ENCODE data around the gene URM1. TPM values are rescaled to one million over a fixed set of nuclear protein-coding genes. Genes with fewer than 3 reads are reported as not detected.
"Not testable (repeated sequence)": the region's sequence is repeated elsewhere in the genome, so short reads cannot be mapped to it uniquely, and the experiment has no call there.

Gene URM1
- polyA plus RNA-seq, 3 donors: 54.6 to 62.9 (median 55.4) TPM

DNA sequence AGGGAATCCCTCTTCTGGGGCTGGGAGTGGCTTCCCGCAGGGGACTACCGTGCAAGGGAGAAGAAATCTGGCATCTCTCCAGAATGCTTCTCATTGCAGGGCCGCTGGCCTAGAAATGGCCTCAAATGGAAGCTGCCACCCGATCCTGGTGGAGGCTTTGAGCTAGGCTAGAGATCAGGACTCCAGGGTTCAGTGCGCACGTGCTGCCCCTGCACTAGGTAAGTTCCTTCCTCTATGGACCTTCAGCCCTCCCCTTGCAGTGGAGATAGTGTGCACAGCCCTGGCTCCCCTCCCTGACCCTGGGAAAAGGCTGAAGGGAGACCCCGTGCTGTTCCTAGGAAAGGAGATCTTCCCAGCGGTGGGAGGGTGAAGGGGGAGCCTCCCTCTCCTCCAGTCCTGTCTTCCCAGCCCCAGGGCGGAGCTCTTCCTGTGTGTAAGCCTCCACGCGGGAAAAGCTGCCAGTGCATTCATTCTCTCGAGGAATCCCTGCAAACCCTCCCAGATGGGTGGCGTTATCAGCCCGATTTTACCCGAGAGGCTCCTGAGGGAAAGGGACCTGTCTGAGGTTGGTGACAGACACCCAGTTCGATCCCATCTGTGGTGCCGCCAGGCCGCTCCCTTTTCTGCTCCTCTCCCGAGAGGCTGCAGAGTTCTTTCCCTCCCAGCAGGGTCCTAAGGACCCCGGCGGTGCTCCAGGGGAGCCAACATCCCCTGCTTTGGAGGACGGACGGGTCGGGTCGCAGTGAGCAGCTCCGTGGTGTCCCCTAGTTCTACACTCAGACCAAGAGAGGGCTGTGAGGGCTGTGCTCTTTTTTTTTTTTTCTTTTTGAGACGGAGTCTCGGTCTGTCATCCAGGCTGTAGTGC, 48.1 kb downstream of the URM1 start:
- DNase-seq (ENCODE audit: extremely low read depth in 1 of 11, low read depth in 9 of 11, low spot score in 4 of 11): no peak

DNA sequence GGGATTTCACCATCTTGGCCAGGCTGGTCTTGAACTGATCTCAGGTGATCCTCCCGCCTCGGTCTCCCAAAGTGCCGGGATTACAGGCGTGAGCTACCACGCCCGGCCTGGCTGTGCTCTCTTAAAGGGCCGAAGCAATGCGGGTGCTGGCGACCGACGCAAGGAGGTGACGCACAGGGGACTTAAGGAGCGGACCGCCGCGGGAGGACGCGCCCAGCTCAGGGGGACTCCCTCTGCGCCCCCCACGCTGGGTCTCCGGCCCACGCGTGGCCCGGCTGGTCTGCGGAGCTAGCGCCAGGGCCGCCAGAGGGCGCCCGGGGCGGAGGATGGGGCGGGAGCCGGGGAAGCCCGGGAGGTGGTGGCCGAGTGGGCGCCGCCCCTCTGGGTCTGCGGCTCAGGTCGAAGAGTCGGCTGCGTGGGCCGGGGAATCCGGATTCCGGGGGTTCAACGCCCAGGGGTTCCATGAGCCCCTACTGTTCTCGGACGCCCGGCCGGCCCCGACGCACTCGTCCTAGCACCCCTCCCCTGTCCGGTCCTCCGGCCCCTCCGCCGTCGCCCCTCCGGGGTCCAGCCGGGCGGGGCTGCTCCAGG, 49.0 kb downstream of the URM1 start:
- DNase-seq (ENCODE audit: extremely low read depth in 1 of 11, low read depth in 9 of 11, low spot score in 4 of 11): peak in 8 of 11 donors; percentile 52 to 75 (median 70)

- DNase-seq (ENCODE audit: extremely low read depth in 1 of 11, low read depth in 9 of 11, low spot score in 4 of 11): peak in 5 of 11 donors; percentile 43 to 63 (median 57)
Observed at GRCh38 chr9:128420651-128421481, 49.7 kb downstream of the URM1 start, which contains the start of gene CERCAM. Gene CERCAM (plus strand): TSS chr9:128420857. CDS start chr9:128420878, 21 bp downstream.

GRCh38 chr9:128421482-128421996, 50.4 kb downstream of the URM1 start:
- no peak for DNase-seq (ENCODE audit: extremely low read depth in 1 of 11, low read depth in 9 of 11, low spot score in 4 of 11)

DNA sequence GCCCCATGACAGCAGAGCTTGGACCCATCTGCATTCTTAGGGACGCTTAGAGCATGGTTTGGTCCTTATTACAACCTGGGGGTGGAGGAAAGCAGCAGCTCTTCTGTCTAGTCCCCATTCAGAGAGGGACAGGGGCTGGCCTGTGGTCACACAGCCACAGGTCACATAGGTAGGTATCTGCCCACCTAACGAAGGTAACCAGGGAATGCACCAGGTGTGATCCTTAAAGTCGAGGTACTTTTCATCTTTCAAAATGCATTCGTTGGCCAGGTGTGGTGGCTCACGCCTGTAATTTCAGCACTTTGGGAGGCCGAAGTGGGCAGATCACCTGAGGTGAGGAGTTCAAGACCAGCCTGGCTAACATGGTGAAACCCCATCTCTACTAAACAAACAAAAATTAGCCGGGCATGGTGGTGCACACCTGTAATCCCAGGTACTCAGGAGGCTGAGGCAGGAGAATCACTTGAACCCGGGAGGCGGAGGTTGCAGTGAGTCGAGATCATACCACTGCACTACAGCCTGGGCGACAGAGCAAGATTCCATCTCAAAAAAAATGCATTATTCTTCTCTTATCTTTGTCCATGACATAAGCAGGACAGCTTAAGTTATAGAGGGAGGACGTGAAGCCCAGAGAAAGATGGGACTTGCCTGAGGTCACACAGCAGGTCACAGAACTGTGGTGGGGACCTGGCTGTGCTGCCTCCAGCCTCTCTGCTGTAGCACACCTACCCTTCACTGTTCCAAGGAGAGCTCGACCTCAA, 51.0 kb downstream of the URM1 start:
- DNase-seq (ENCODE audit: extremely low read depth in 1 of 11, low read depth in 9 of 11, low spot score in 4 of 11): not testable (repeated sequence)

DNA sequence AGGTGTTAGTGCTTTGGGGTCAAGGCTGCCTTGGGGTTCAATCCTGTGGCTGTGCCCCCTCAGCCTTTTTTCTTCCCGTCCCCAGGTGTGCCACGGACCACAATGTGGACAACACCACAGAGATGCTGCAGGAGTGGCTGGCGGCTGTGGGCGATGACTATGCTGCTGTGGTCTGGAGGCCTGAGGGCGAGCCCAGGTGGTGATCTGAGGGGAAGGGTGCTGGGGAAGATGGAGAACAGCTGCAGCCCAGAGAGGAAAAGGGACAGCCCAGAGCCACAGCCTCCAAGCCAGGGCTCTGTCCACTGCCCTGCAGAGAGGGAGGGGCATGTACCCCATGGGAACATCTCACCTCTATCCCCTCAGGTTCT, 51.6 kb downstream of the URM1 start:
- no peak for DNase-seq (ENCODE audit: extremely low read depth in 1 of 11, low read depth in 9 of 11, low spot score in 4 of 11)

GRCh38 chr9:128423356-128423755, 52.2 kb downstream of the URM1 start:
- not testable (repeated sequence) for DNase-seq (ENCODE audit: extremely low read depth in 1 of 11, low read depth in 9 of 11, low spot score in 4 of 11)

- no peak for DNase-seq (ENCODE audit: extremely low read depth in 1 of 11, low read depth in 9 of 11, low spot score in 4 of 11)
Observed at GRCh38 chr9:128424268-128424780, 53.1 kb downstream of the URM1 start.

DNA sequence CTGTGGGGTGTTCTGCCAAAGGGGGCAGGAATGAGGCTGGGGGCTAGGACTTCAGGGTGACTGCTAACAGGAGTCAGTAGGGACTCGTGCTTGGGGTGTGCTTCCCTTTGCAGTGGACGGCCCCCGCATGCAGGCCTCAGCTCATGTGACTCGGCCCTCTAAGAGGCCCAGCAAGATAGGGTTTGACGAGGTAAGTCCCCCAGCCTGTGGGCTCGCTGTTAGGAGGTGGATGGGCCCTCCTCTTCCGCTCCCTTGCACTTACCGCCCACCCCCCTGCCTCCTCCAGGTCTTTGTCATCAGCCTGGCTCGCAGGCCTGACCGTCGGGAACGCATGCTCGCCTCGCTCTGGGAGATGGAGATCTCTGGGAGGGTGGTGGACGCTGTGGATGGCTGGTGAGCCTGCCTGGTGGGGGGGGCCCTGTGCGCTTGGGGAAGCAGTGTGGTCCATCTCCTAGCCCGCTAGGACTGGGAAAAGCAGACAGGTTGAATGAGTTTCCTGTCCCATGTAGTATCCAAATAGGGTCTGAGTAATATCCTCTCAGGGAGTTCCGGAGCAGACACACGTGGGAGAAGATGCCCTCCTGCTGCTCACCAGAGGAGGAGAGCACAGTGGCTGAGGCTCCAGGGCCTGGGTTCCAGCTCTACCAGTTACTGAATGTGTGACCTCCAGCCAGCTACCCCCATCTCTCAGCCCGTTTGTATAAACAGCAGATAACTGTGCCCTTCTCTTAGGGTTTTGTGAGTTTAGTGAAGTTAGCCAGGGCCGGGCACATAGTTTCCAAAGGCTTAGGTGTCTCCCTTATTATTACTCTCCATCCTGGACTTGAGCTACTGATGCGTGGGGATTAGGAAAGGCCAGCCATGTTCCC, 57.7 kb downstream of the URM1 start:
- DNase-seq (ENCODE audit: extremely low read depth in 1 of 11, low read depth in 9 of 11, low spot score in 4 of 11): no peak

DNA sequence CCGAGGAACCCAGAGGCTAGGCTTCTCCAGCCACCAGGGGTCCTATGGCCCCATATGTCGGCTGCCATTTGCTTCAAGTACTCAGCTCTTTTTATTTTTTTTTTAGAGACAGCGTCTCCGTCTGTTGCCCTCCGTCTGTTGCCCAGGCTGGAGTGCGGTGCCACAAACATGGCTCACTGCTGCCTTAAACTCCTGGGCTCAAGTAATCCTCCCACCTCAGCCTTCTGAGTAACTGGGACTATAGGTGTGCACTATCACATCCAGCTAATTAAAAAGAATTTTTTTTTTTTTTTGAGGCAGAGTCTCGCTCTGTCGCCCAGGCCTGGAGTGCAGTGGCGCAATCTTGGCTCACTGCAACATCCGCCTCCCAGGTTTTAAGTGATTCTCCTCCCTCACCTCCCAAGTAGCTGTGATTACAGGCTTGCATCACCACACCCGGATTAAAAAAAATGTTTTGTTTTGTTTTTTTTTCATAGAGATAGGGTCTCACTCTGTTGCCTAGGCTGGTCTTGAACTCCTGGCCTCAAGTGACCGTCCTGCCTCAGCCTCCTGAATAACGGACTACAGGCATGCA, 58.4 kb downstream of the URM1 start:
- no peak for DNase-seq (ENCODE audit: extremely low read depth in 1 of 11, low read depth in 9 of 11, low spot score in 4 of 11)

DNA sequence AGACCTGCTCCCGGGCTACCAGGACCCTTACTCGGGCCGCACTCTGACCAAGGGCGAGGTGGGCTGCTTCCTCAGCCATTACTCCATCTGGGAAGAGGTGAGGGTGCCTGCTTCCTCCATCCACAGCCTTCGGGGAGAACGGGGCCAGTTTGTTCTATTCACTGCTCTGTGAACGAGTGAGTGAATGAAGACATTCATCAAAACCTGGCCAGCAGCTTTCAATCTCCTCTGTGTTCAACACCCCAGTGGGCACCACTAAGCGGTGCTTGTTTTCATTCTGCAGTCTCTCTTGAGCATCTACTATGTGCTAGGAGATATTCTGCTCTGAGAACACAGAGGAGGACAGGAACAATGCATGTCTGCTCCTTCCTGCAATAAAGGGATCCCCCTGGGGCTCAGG, 60.0 kb downstream of the URM1 start:
- no peak for DNase-seq (ENCODE audit: extremely low read depth in 1 of 11, low read depth in 9 of 11, low spot score in 4 of 11)

DNA sequence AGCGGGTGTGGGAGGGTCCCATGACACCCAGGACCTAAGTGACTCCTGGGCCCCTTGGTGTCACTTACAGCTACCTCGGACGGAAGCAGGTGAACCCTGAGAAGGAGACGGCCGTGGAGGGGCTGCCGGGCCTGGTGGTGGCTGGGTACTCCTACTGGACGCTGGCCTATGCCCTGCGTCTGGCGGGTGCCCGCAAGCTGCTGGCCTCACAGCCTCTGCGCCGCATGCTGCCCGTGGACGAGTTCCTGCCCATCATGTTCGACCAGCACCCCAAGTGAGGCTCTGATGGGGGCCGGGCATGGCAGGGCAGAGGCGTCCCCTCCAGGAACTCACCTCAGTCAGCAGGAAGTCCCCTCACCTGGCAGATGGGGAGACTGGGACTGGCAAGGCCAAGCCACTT, 63.2 kb downstream of the URM1 start:
- no peak for DNase-seq (ENCODE audit: extremely low read depth in 1 of 11, low read depth in 9 of 11, low spot score in 4 of 11)

GRCh38 chr9:128435611-128436010, 64.4 kb downstream of the URM1 start:
- no peak for DNase-seq (ENCODE audit: extremely low read depth in 1 of 11, low read depth in 9 of 11, low spot score in 4 of 11)

- DNase-seq (ENCODE audit: extremely low read depth in 1 of 11, low read depth in 9 of 11, low spot score in 4 of 11): peak in 5 of 11 donors; percentile 50 to 66 (median 58)
Observed at GRCh38 chr9:128438343-128439109, 67.4 kb downstream of the URM1 start.

- DNase-seq (ENCODE audit: extremely low read depth in 1 of 11, low read depth in 9 of 11, low spot score in 4 of 11): no peak
Observed at GRCh38 chr9:128439273-128439672, 68.1 kb downstream of the URM1 start.
